ENCODE results near the gene CAPNS2.

The CAPNS2 gene

GRCh38 chr16:55532227-55532626 is 34.3 kb upstream of the CAPNS2 start:
- TF ChIP-seq EZH2phosphoT487 (IDR thresholded peaks at IDR 0.05; ENCODE audit: borderline replicate concordance, low read length) (no peak), CTCF (IDR thresholded peaks at IDR 0.05; ENCODE audit: low read depth, low read length, poor library complexity, severe bottlenecking) (no peak)
- no peaks in the 10 kb centered on the region for H3K4me1 ChIP-seq (ENCODE audit: control insufficient read depth, low read length)

GRCh38 chr16:55534756-55535155 is 31.7 kb upstream of the CAPNS2 start:
- no peaks in the 10 kb centered on the region for H3K36me3 ChIP-seq (ENCODE audit: control insufficient read depth, low read length)
- no peak overlapping the region for H3K4me2 ChIP-seq (ENCODE audit: low read length)
- no peaks in the 10 kb centered on the region for H3K9me2 ChIP-seq (replicated peaks; ENCODE audit: control insufficient read depth, low read length)
- no peak overlapping the region for H3K27ac ChIP-seq (ENCODE audit: low read depth, low read length)
- no peaks in the 10 kb centered on the region for H3K4me1 ChIP-seq (ENCODE audit: control insufficient read depth, low read length)
- no peaks in the 10 kb centered on the region for H3K27me3 ChIP-seq (ENCODE audit: control insufficient read depth, low read length)
- H3K79me2 ChIP-seq (ENCODE audit: control insufficient read depth, low read length) = no peaks in the 10 kb centered on the region
- TF ChIP-seq CTCF (IDR thresholded peaks at IDR 0.05; ENCODE audit: low read depth, low read length, poor library complexity, severe bottlenecking) (no peak), EZH2phosphoT487 (IDR thresholded peaks at IDR 0.05; ENCODE audit: borderline replicate concordance, low read length) (no peak)
- H3K9me3 ChIP-seq (ENCODE audit: control insufficient read depth, insufficient read depth, low read length) = no peaks in the 10 kb centered on the region
- H3F3A ChIP-seq (ENCODE audit: control insufficient read depth, insufficient read depth) = no peaks in the 10 kb centered on the region
- H4K20me1 ChIP-seq (ENCODE audit: control insufficient read depth, insufficient read depth, low read depth, low read length) = no peaks in the 10 kb centered on the region
- H3K4me3 ChIP-seq (ENCODE audit: low read length) = no peak overlapping the region

More at GRCh38 chr16:55532227-55532626, 34.3 kb upstream of the CAPNS2 start:
- Histone ChIP-seq H4K20me1 (ENCODE audit: control insufficient read depth, insufficient read depth, low read depth, low read length) (no peaks in the 10 kb centered on the region), H3K79me2 (ENCODE audit: control insufficient read depth, low read length) (no peaks in the 10 kb centered on the region), H3K4me3 (ENCODE audit: low read length) (no peak overlapping the region), H3K9me2 (replicated peaks; ENCODE audit: control insufficient read depth, low read length) (no peaks in the 10 kb centered on the region), H3K27ac (ENCODE audit: low read depth, low read length) (no peak overlapping the region), H3F3A (ENCODE audit: control insufficient read depth, insufficient read depth) (no peaks in the 10 kb centered on the region), H3K27me3 (ENCODE audit: control insufficient read depth, low read length) (no peaks in the 10 kb centered on the region), H3K4me2 (ENCODE audit: low read length) (no peak overlapping the region), H3K36me3 (ENCODE audit: control insufficient read depth, low read length) (no peaks in the 10 kb centered on the region), H3K9me3 (ENCODE audit: control insufficient read depth, insufficient read depth, low read length) (no peaks in the 10 kb centered on the region)

GRCh38 chr16:55539049-55539448 is 27.4 kb upstream of the CAPNS2 start:
- Histone ChIP-seq H3K9me2 (replicated peaks; ENCODE audit: control insufficient read depth, low read length) (no peaks in the 10 kb centered on the region), H3K4me2 (ENCODE audit: low read length) (no peak overlapping the region), H3K27ac (ENCODE audit: low read depth, low read length) (no peak overlapping the region), H3K36me3 (ENCODE audit: control insufficient read depth, low read length) (no peaks in the 10 kb centered on the region), H4K20me1 (ENCODE audit: control insufficient read depth, insufficient read depth, low read depth, low read length) (no peaks in the 10 kb centered on the region), H3K27me3 (ENCODE audit: control insufficient read depth, low read length) (no peaks in the 10 kb centered on the region), H3K9me3 (ENCODE audit: control insufficient read depth, insufficient read depth, low read length) (no peaks in the 10 kb centered on the region), H3K79me2 (ENCODE audit: control insufficient read depth, low read length) (no peaks in the 10 kb centered on the region), H3K4me1 (ENCODE audit: control insufficient read depth, low read length) (no peaks in the 10 kb centered on the region), H3K4me3 (ENCODE audit: low read length) (no peak overlapping the region), H3F3A (ENCODE audit: control insufficient read depth, insufficient read depth) (no peaks in the 10 kb centered on the region)
- TF ChIP-seq EZH2phosphoT487 (IDR thresholded peaks at IDR 0.05; ENCODE audit: borderline replicate concordance, low read length) = no peak
- TF ChIP-seq CTCF (IDR thresholded peaks at IDR 0.05; ENCODE audit: low read depth, low read length, poor library complexity, severe bottlenecking) = no peak

GRCh38 chr16:55539488-55539887 is 27.0 kb upstream of the CAPNS2 start:
- Histone ChIP-seq H3K4me3 (ENCODE audit: low read length) (no peak overlapping the region), H3K27me3 (ENCODE audit: control insufficient read depth, low read length) (no peaks in the 10 kb centered on the region), H3K9me2 (replicated peaks; ENCODE audit: control insufficient read depth, low read length) (no peaks in the 10 kb centered on the region), H3K4me1 (ENCODE audit: control insufficient read depth, low read length) (no peaks in the 10 kb centered on the region), H3K27ac (ENCODE audit: low read depth, low read length) (no peak overlapping the region), H3K9me3 (ENCODE audit: control insufficient read depth, insufficient read depth, low read length) (no peaks in the 10 kb centered on the region), H3F3A (ENCODE audit: control insufficient read depth, insufficient read depth) (no peaks in the 10 kb centered on the region), H4K20me1 (ENCODE audit: control insufficient read depth, insufficient read depth, low read depth, low read length) (no peaks in the 10 kb centered on the region), H3K4me2 (ENCODE audit: low read length) (no peak overlapping the region), H3K79me2 (ENCODE audit: control insufficient read depth, low read length) (no peaks in the 10 kb centered on the region), H3K36me3 (ENCODE audit: control insufficient read depth, low read length) (no peaks in the 10 kb centered on the region)
- TF ChIP-seq EZH2phosphoT487 (IDR thresholded peaks at IDR 0.05; ENCODE audit: borderline replicate concordance, low read length) = no peak
- TF ChIP-seq CTCF (IDR thresholded peaks at IDR 0.05; ENCODE audit: low read depth, low read length, poor library complexity, severe bottlenecking) = no peak

Measured in DOHH2 (cell line).